Measurements from ENCODE around the gene NRG2. TPM values are rescaled to one million over a fixed set of nuclear protein-coding genes. Genes with fewer than 3 reads are reported as not detected.

Gene NRG2
- total and polyA plus RNA-seq, 2 experiments from 2014 or later, result 13.5 to 20.7 TPM

- Histone ChIP-seq H3K36me3 (no peaks in the 10 kb centered on the region), H3K4me1 (ENCODE audit: low read depth) (no peaks in the 10 kb centered on the region), H3K27ac (no peak overlapping the region), H3K9me3 (ENCODE audit: low read depth) (no peaks in the 10 kb centered on the region), H3K27me3 (peaks cover 52% of the 10 kb centered on the region), H3K4me3 (no peak overlapping the region)
- TF ChIP-seq, protein P1, sequence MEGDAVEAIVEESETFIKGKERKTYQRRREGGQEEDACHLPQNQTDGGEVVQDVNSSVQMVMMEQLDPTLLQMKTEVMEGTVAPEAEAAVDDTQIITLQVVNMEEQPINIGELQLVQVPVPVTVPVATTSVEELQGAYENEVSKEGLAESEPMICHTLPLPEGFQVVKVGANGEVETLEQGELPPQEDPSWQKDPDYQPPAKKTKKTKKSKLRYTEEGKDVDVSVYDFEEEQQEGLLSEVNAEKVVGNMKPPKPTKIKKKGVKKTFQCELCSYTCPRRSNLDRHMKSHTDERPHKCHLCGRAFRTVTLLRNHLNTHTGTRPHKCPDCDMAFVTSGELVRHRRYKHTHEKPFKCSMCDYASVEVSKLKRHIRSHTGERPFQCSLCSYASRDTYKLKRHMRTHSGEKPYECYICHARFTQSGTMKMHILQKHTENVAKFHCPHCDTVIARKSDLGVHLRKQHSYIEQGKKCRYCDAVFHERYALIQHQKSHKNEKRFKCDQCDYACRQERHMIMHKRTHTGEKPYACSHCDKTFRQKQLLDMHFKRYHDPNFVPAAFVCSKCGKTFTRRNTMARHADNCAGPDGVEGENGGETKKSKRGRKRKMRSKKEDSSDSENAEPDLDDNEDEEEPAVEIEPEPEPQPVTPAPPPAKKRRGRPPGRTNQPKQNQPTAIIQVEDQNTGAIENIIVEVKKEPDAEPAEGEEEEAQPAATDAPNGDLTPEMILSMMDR (IDR thresholded peaks at IDR 0.05; ENCODE audit: low read depth, low read length), result no peak
- no peak for DNase-seq (ENCODE audit: low read depth in 1 of 2, low spot score in 1 of 2)
These were observed 238.2 kb downstream of the NRG2 start for GRCh38 chr5:139804800-139805397.

DNA sequence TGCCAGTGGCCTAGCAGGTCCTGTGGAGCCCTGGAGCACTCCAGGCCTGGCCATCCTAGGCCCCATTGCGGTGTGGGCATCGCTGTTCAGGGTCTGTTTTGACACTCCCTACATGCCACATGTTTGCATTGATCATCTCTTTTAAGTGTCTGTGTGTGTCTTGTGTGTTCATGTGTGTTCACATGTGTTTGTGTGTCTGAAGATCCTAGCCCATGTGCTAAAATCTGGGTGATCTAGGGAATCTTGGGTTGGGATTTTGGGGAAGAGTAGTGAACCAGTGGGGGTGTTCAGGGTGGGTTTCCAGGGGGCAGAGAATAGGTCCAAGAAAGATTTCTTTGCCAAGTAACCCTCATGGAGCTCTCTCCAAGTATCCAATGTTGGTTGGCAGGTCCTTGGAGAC, 239.1 kb downstream of the NRG2 start:
- H3K9me3 ChIP-seq (ENCODE audit: low read depth), result no peaks in the 10 kb centered on the region
- TF ChIP-seq, protein P1 (IDR thresholded peaks at IDR 0.05; ENCODE audit: low read depth, low read length), result no peak
- H3K27me3 ChIP-seq, result peaks cover 61% of the 10 kb centered on the region
- DNase-seq (ENCODE audit: low read depth in 1 of 2, low spot score in 1 of 2), result no peak
- no peak overlapping the region for H3K27ac ChIP-seq
- H3K36me3 ChIP-seq, result no peaks in the 10 kb centered on the region
- H3K4me1 ChIP-seq (ENCODE audit: low read depth), result no peaks in the 10 kb centered on the region
- H3K4me3 ChIP-seq, result no peak overlapping the region

GRCh38 chr5:139799359-139799758, 243.7 kb downstream of the NRG2 start:
- H3K36me3 ChIP-seq, result no peaks in the 10 kb centered on the region
- H3K27ac ChIP-seq, result no peak overlapping the region
- TF ChIP-seq, protein P1 (IDR thresholded peaks at IDR 0.05; ENCODE audit: low read depth, low read length), result no peak
- no peaks in the 10 kb centered on the region for H3K4me1 ChIP-seq (ENCODE audit: low read depth)
- H3K4me3 ChIP-seq, result no peak overlapping the region
- H3K9me3 ChIP-seq (ENCODE audit: low read depth), result no peaks in the 10 kb centered on the region
- DNase-seq (ENCODE audit: low read depth in 1 of 2, low spot score in 1 of 2), result no peak
- H3K27me3 ChIP-seq, result peaks cover 99% of the 10 kb centered on the region

GRCh38 chr5:139798883-139799282, 244.2 kb downstream of the NRG2 start:
- Histone ChIP-seq H3K27ac (no peak overlapping the region), H3K4me3 (no peak overlapping the region), H3K27me3 (peaks cover 100% of the 10 kb centered on the region), H3K9me3 (ENCODE audit: low read depth) (no peaks in the 10 kb centered on the region), H3K36me3 (no peaks in the 10 kb centered on the region), H3K4me1 (ENCODE audit: low read depth) (no peaks in the 10 kb centered on the region)
- TF ChIP-seq, protein P1 (IDR thresholded peaks at IDR 0.05; ENCODE audit: low read depth, low read length), result no peak
- no peak for DNase-seq (ENCODE audit: low read depth in 1 of 2, low spot score in 1 of 2)

DNA sequence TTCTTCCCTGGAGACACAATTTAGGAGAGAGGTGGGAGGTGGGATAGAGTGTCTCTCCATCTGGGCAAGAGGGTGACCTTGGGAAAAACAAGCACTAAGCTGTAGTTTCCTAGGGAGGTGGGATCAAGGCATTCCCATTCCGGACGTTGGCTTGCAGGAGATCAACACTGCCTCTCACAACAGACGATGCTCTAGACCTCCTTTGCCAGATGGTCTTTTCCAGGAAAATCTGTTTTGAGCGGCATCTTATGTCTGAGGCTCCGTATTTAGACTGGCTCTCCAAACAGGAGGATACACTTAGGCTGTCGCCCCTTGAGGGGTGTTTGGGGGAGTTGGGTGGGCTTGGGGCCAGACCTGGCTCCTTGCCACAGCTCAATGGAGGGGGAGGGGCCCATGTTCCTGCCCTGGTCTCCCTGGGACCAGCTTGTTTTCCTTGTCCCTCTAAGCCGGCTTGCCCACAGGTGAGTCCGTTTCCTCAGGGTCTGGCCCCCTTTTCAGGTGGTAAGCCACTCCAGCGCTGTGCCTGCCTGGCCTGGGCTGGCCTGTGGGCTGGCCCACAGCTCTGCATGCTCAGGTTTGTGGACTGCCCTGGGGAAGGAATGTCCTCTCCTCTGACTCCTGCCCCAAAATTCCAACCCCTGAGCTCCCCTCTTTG, 245.1 kb downstream of the NRG2 start:
- TF ChIP-seq, protein P1 (IDR thresholded peaks at IDR 0.05; ENCODE audit: low read depth, low read length), result no peak

More for the DNA sequence above, 245.1 kb downstream of the NRG2 start:
- H3K27ac ChIP-seq, result no peak overlapping the region
- no peaks in the 10 kb centered on the region for H3K4me1 ChIP-seq (ENCODE audit: low read depth)
- H3K9me3 ChIP-seq (ENCODE audit: low read depth), result no peaks in the 10 kb centered on the region
- H3K4me3 ChIP-seq, result no peak overlapping the region
- H3K36me3 ChIP-seq, result no peaks in the 10 kb centered on the region
- no peak for DNase-seq (ENCODE audit: low read depth in 1 of 2, low spot score in 1 of 2)
- peaks cover 100% of the 10 kb centered on the region for H3K27me3 ChIP-seq

Data from cardiac muscle cell (in vitro differentiated cells and primary cell).